Stimulated activated CD8-positive, alpha-beta memory T cell treated with anti-CD3 and anti-CD28 coated beads, Interleukin-4, amount 100 ng/mL, for 48 hours (primary cell): ENCODE results near the gene AGGF1.
"Not testable (repeated sequence)": the region's sequence is repeated elsewhere in the genome, so short reads cannot be mapped to it uniquely, and the experiment has no call there.

ENCODE experiments used
- DNase-seq: peaks from one replicate; pipeline ENCODE4 v3.0.0-alpha.2; 2020

The AGGF1 gene

GRCh38 chr5:77028631-77029375 is 1.4 kb upstream of the AGGF1 start:
- DNase-seq, result no peak

- DNase-seq, result no peak
These were observed 773 bp upstream of the AGGF1 start for GRCh38 chr5:77029376-77029885.

GRCh38 chr5:77031891-77032290 is 1.7 kb downstream of the AGGF1 start:
- DNase-seq, result no peak

GRCh38 chr5:77032635-77033034 is 2.4 kb downstream of the AGGF1 start:
- DNase-seq, result no peak

GRCh38 chr5:77033338-77033737 is 3.1 kb downstream of the AGGF1 start:
- DNase-seq, result no peak

- no peak for DNase-seq
These were observed 5.7 kb downstream of the AGGF1 start for GRCh38 chr5:77035950-77036349.

GRCh38 chr5:77046416-77047073 is 16.3 kb downstream of the AGGF1 start:
- no peak for DNase-seq

- DNase-seq, result no peak
These were observed 33.8 kb downstream of the AGGF1 start for GRCh38 chr5:77064040-77064439.

GRCh38 chr5:77065256-77065655 is 35.1 kb downstream of the AGGF1 start:
- no peak for DNase-seq

- DNase-seq, result no peak
These were observed 36.0 kb downstream of the AGGF1 start for GRCh38 chr5:77066184-77066583.

- DNase-seq, result no peak
These were observed 36.7 kb downstream of the AGGF1 start for GRCh38 chr5:77066823-77067442.

GRCh38 chr5:77073667-77074066 is 43.5 kb downstream of the AGGF1 start:
- DNase-seq, result no peak

- DNase-seq, result no peak
These were observed 44.5 kb downstream of the AGGF1 start for GRCh38 chr5:77074745-77075144.

GRCh38 chr5:77076961-77077828 is 47.0 kb downstream of the AGGF1 start:
- DNase-seq, result peak; percentile 79

GRCh38 chr5:77077829-77078176 is 47.6 kb downstream of the AGGF1 start:
- no peak for DNase-seq

GRCh38 chr5:77080479-77080878 is 50.3 kb downstream of the AGGF1 start:
- DNase-seq, result not testable (repeated sequence)

GRCh38 chr5:77080905-77081304 is 50.7 kb downstream of the AGGF1 start:
- no peak for DNase-seq

GRCh38 chr5:77082280-77082679 is 52.1 kb downstream of the AGGF1 start:
- no peak for DNase-seq

- DNase-seq, result no peak
These were observed 52.9 kb downstream of the AGGF1 start for GRCh38 chr5:77083088-77083487.

- no peak for DNase-seq
These were observed 56.1 kb downstream of the AGGF1 start for GRCh38 chr5:77086368-77086688.

- peak; percentile 69 for DNase-seq
These were observed 56.7 kb downstream of the AGGF1 start, which contains the start of gene ZBED3 for GRCh38 chr5:77086689-77087483. ZBED3 (minus strand) TSS chr5:77087285; CDS start chr5:77077878, 9,407 bp downstream.
